Upper lobe of right lung (tissue), 1 donor: ENCODE results near the gene CMTM7. TPM values are rescaled to one million over a fixed set of nuclear protein-coding genes. Genes with fewer than 3 reads are reported as not detected.
"Not testable (repeated sequence)": the region's sequence is repeated elsewhere in the genome, so short reads cannot be mapped to it uniquely, and the experiment has no call there.

Experiments used
- ATAC-seq: fragments of 200-7000 bp; cut with Tn5 transposase; one replicate; pipeline ENCODE4 v1.9.1; 2020; ENCODE audit warnings: mild to moderate bottlenecking, moderate library complexity
- DNase-seq: peaks from one replicate; pipeline ENCODE4 v3.0.0-alpha.2; 2020
- H3K27ac ChIP-seq: fragments of 200-600 bp; one replicate; pipeline ENCODE4 v1.8.0; 2022
- H3K27me3 ChIP-seq: fragments of 200-600 bp; one replicate; pipeline ENCODE4 v1.8.0; 2022; ENCODE audit warnings: mild to moderate bottlenecking
- H3K36me3 ChIP-seq: fragments of 200-600 bp; one replicate; pipeline ENCODE4 v1.8.0; 2022
- H3K4me1 ChIP-seq: fragments of 200-600 bp; one replicate; pipeline ENCODE4 v1.8.0; 2022
- H3K4me3 ChIP-seq: fragments of 200-600 bp; one replicate; pipeline ENCODE4 v1.8.0; 2022; ENCODE audit warnings: mild to moderate bottlenecking
- H3K9me3 ChIP-seq: fragments of 200-600 bp; one replicate; pipeline ENCODE4 v1.8.0; 2022
- CTCF ChIP-seq: fragments of 200-600 bp; IDR thresholded peaks from one replicate; pipeline ENCODE4 v1.8.0; 2022; ENCODE audit warnings: antibody characterized with exemption
- intact Hi-C: fragments of 100-400 bp; cut with DNase I; formaldehyde crosslinking; loops from one replicate; pipeline ENCODE4 v1.11.0; 2022
- total RNA-seq: library from RNA; stranded (reverse); fragmentation: NEBNext Ultra II Directional; extraction: Animal tissue kit (Norgen Biotek cat#: 25700); gene quantifications from one replicate; pipeline ENCODE4 v1.2.1, GENCODE V29; 2021
- donor health status: DM: no; HTN: yes; CAD: no; lungs with severe emphysema.

CMTM7 gene
- total RNA-seq, 1 donor from 2014 or later: 53.2 TPM

GRCh38 chr3:32455609-32456428, 64.2 kb downstream of the CMTM7 start:
- ATAC-seq (no peak), DNase-seq (no peak)
- TF ChIP-seq CTCF: no peak
- peaks cover 36% of the 10 kb centered on the region for H3K36me3 ChIP-seq
- H3K4me1 ChIP-seq: peaks cover 23% of the 10 kb centered on the region
- intact Hi-C loops: no loop called here
- no peaks in the 10 kb centered on the region for H3K27me3 ChIP-seq
- H3K9me3 ChIP-seq: no peaks in the 10 kb centered on the region
- H3K4me3 ChIP-seq: no peak overlapping the region
- no peak overlapping the region for H3K27ac ChIP-seq

- no peak for TF ChIP-seq CTCF
- Histone ChIP-seq H3K36me3 (peaks cover 29% of the 10 kb centered on the region), H3K27ac (no peak overlapping the region), H3K9me3 (no peaks in the 10 kb centered on the region), H3K4me1 (peaks cover 23% of the 10 kb centered on the region), H3K4me3 (no peak overlapping the region), H3K27me3 (no peaks in the 10 kb centered on the region)
- DNase-seq: no peak
- intact Hi-C loops: no loop called here
- ATAC-seq: no peak
These were observed 64.9 kb downstream of the CMTM7 start for GRCh38 chr3:32456429-32457130.

- H3K36me3 ChIP-seq: peaks cover 17% of the 10 kb centered on the region
- DNase-seq (no peak), ATAC-seq (peak; percentile 70)
- H3K27ac ChIP-seq: peak overlapping the region; percentile 67
- intact Hi-C loops: no loop called here
- H3K27me3 ChIP-seq: no peaks in the 10 kb centered on the region
- H3K4me3 ChIP-seq: no peak overlapping the region
- TF ChIP-seq CTCF: no peak
- no peaks in the 10 kb centered on the region for H3K9me3 ChIP-seq
- H3K4me1 ChIP-seq: peaks cover 33% of the 10 kb centered on the region
These were observed 66.4 kb downstream of the CMTM7 start for GRCh38 chr3:32457971-32458471.

GRCh38 chr3:32459450-32459849, 67.8 kb downstream of the CMTM7 start:
- intact Hi-C loops: no loop called here
- no peak for TF ChIP-seq CTCF
- Histone ChIP-seq H3K4me3 (no peak overlapping the region), H3K36me3 (peaks cover 11% of the 10 kb centered on the region), H3K27me3 (no peaks in the 10 kb centered on the region), H3K27ac (peak overlapping the region; percentile 81), H3K9me3 (no peaks in the 10 kb centered on the region), H3K4me1 (peaks cover 35% of the 10 kb centered on the region)
- DNase-seq (no peak), ATAC-seq (peak; percentile 5)

GRCh38 chr3:32460031-32460749, 68.5 kb downstream of the CMTM7 start:
- ATAC-seq: peak; percentile 67

GRCh38 chr3:32460817-32461496, 69.3 kb downstream of the CMTM7 start:
- Histone ChIP-seq H3K4me1 (peaks cover 35% of the 10 kb centered on the region), H3K27ac (peak overlapping the region; percentile 81)
- DNase-seq, ATAC-seq, H3K36me3 ChIP-seq, H3K9me3 ChIP-seq, intact Hi-C loops, H3K27me3 ChIP-seq, H3K4me3 ChIP-seq: not testable (repeated sequence)

More at GRCh38 chr3:32460031-32460749, 68.5 kb downstream of the CMTM7 start:
- peak overlapping the region; percentile 81 for H3K27ac ChIP-seq
- intact Hi-C loops: no loop called here
- TF ChIP-seq CTCF: no peak
- H3K27me3 ChIP-seq: no peaks in the 10 kb centered on the region
- H3K36me3 ChIP-seq: peaks cover 4% of the 10 kb centered on the region
- peaks cover 35% of the 10 kb centered on the region for H3K4me1 ChIP-seq
- no peak for DNase-seq
- no peak overlapping the region for H3K4me3 ChIP-seq
- no peaks in the 10 kb centered on the region for H3K9me3 ChIP-seq

- H3K4me1 ChIP-seq: peaks cover 37% of the 10 kb centered on the region
- ATAC-seq, H3K9me3 ChIP-seq, DNase-seq, H3K27me3 ChIP-seq, H3K36me3 ChIP-seq, intact Hi-C loops: not testable (repeated sequence)
- H3K27ac ChIP-seq: peak overlapping the region; percentile 81
- H3K4me3 ChIP-seq: peak overlapping the region; percentile 5
These were observed 70.7 kb downstream of the CMTM7 start for GRCh38 chr3:32462191-32462986.
